OCI-LY7 (cell line): ENCODE data around the gene KRTAP10-8. TPM values are rescaled to one million over a fixed set of nuclear protein-coding genes. Genes with fewer than 3 reads are reported as not detected.

Experiments used
- BruUV-seq: library from RNA; stranded (reverse); fragments of 400-500 nt; replicated peaks from 2 replicates; lab custom pipeline; 2021; lab: Mats Ljungman, UMichigan
- CTCF ChIA-PET: fragments of 300-600 bp; sonication (Branson Sonifier 250); formaldehyde crosslinking; loops from one replicate; lab custom pipeline; 2022; ENCODE audit warnings: antibody characterized with exemption; ENCODE audit not compliant: unreplicated experiment; lab: Charles Lee
- POLR2A ChIA-PET: fragments of 300-600 bp; sonication (Branson Sonifier 250); formaldehyde crosslinking; loops from one replicate; lab custom pipeline; 2022; ENCODE audit warnings: antibody characterized with exemption; lab: Charles Lee
- DNase-seq: peaks from one replicate; pipeline ENCODE4 v3.0.0-alpha.2; 2015; ENCODE audit warnings: low spot score
- H2AFZ ChIP-seq: fragments of 200-600 bp; sonication (generic), shearing (Covaris generic); 2 replicates; pipeline ENCODE4 v1.6.1; 2014; ENCODE audit warnings: mild to moderate bottlenecking, antibody characterized with exemption, low read length, moderate library complexity
- H3K27ac ChIP-seq: fragments of 200-600 bp; sonication (generic); 2 replicates; pipeline ENCODE4 v1.5.1; 2014; ENCODE audit warnings: mixed run types, low read depth, mild to moderate bottlenecking, moderate library complexity, low read length, inconsistent platforms; ENCODE audit not compliant: poor library complexity, severe bottlenecking
- H3K36me3 ChIP-seq: fragments of 200-600 bp; sonication (generic); 2 replicates; pipeline ENCODE4 v1.6.1; 2014; ENCODE audit warnings: mild to moderate bottlenecking, antibody characterized with exemption, low read length, moderate library complexity, mixed read lengths; ENCODE audit not compliant: insufficient read depth
- H3K4me1 ChIP-seq: fragments of 200-600 bp; sonication (generic); 2 replicates; pipeline ENCODE4 v1.5.1; 2014; ENCODE audit warnings: mild to moderate bottlenecking, low read length; ENCODE audit not compliant: insufficient read depth, poor library complexity, severe bottlenecking
- H3K4me2 ChIP-seq: fragments of 200-600 bp; sonication (generic); 2 replicates; pipeline ENCODE4 v1.6.1; 2014; ENCODE audit warnings: mild to moderate bottlenecking, low read length
- H3K4me3 ChIP-seq: fragments of 200-600 bp; sonication (generic); 2 replicates; pipeline ENCODE4 v1.5.1; 2014; ENCODE audit warnings: mild to moderate bottlenecking, low read depth, low read length; ENCODE audit not compliant: poor library complexity, severe bottlenecking
- H3K79me2 ChIP-seq: fragments of 200-600 bp; sonication (generic); 2 replicates; pipeline ENCODE4 v1.6.1; 2016; ENCODE audit warnings: low read depth, mild to moderate bottlenecking, low read length, moderate library complexity, mixed read lengths; ENCODE audit not compliant: insufficient read depth
- H3K9me2 ChIP-seq: fragments of 200-600 bp; sonication (generic); 2 replicates; pipeline ENCODE4 v1.6.1; 2016; ENCODE audit warnings: mild to moderate bottlenecking, low read length, mixed read lengths; ENCODE audit not compliant: insufficient read depth
- H3K9me3 ChIP-seq: fragments of 200-600 bp; sonication (generic); 2 replicates; pipeline ENCODE4 v1.6.1; 2014; ENCODE audit warnings: mild to moderate bottlenecking, mixed run types, low read length, mixed read lengths
- H4K20me1 ChIP-seq: fragments of 200-600 bp; sonication (generic); 2 replicates; pipeline ENCODE4 v1.6.1; 2014; ENCODE audit warnings: mild to moderate bottlenecking, antibody characterized with exemption, low read length, moderate library complexity, mixed read lengths; ENCODE audit not compliant: insufficient read depth
- CTCF ChIP-seq: fragments of 200-600 bp; sonication (generic); conservative IDR thresholded peaks from 2 replicates; pipeline ENCODE4 v1.5.1; 2014; ENCODE audit warnings: mild to moderate bottlenecking, antibody characterized with exemption, low read length, moderate library complexity, mixed read lengths
- EZH2phosphoT487 ChIP-seq: fragments of 200-600 bp; sonication (generic); IDR thresholded peaks from 2 replicates; pipeline ENCODE4 v1.6.1; 2018; ENCODE audit warnings: low read depth, borderline replicate concordance, mild to moderate bottlenecking, mixed run types, antibody characterized with exemption, low read length, moderate library complexity, mixed read lengths
- intact Hi-C: fragments of 100-400 bp; cut with micrococcal nuclease; formaldehyde crosslinking; loops from one replicate; pipeline ENCODE4 v1.10.0; 2022; ENCODE audit not compliant: unreplicated experiment
- total RNA-seq, 2 experiments: library from RNA; depleted of rRNA in 1 of 2; stranded (reverse); fragments of >200 nt in 1 of 2; shearing (Covaris generic) in 1 of 2; gene quantifications; 2 replicates each; pipeline ENCODE4 v1.2.3, GENCODE V29; 2014 to 2022

Gene KRTAP10-8
- total RNA-seq, 2 experiments from 2014 or later: not detected

- H4K20me1 ChIP-seq: no peaks in the 10 kb centered on the region
- BruUV-seq: no TSS peak
- no peaks in the 10 kb centered on the region for H3K9me2 ChIP-seq
- no peak overlapping the region for H3K4me2 ChIP-seq
- CTCF ChIA-PET: no interaction called here
- POLR2A ChIA-PET: no interaction called here
- DNase-seq: no peak
- TF ChIP-seq EZH2phosphoT487 (no peak), CTCF (no peak)
- no peaks in the 10 kb centered on the region for H3K9me3 ChIP-seq
- no peaks in the 10 kb centered on the region for H3K4me1 ChIP-seq
- H3K79me2 ChIP-seq: no peaks in the 10 kb centered on the region
- no peak overlapping the region for H3K4me3 ChIP-seq
- intact Hi-C loops: no loop called here
- no peaks in the 10 kb centered on the region for H3K36me3 ChIP-seq
- H3K27ac ChIP-seq: no peak overlapping the region
- H2AFZ ChIP-seq: no peak overlapping the region
Observed at GRCh38 chr21:44569861-44570517, 41.9 kb upstream of the KRTAP10-8 start.

GRCh38 chr21:44571296-44571695 lies 40.6 kb upstream of the KRTAP10-8 start:
- TF ChIP-seq EZH2phosphoT487 (no peak), CTCF (no peak)
- no peaks in the 10 kb centered on the region for H3K79me2 ChIP-seq
- CTCF ChIA-PET: no interaction called here
- H3K4me1 ChIP-seq: no peaks in the 10 kb centered on the region
- H3K4me3 ChIP-seq: no peak overlapping the region
- no peak for DNase-seq
- H3K9me2 ChIP-seq: no peaks in the 10 kb centered on the region
- no peaks in the 10 kb centered on the region for H3K9me3 ChIP-seq
- no TSS peak for BruUV-seq
- no peak overlapping the region for H2AFZ ChIP-seq
- H3K27ac ChIP-seq: no peak overlapping the region
- H3K4me2 ChIP-seq: no peak overlapping the region
- no peaks in the 10 kb centered on the region for H4K20me1 ChIP-seq
- intact Hi-C loops: no loop called here
- no peaks in the 10 kb centered on the region for H3K36me3 ChIP-seq
- POLR2A ChIA-PET: no interaction called here
